GM18873 (cell line): ENCODE results near the gene PLPP1.
A peak's percentile ranks its signal among the peaks of the same experiment; 100 is the strongest.

ENCODE experiments used
- ATAC-seq: cut with Tn5 transposase; IDR thresholded peaks from one replicate; pipeline ENCODE4 v1.9.1; 2021; ENCODE audit warnings: mild to moderate bottlenecking, moderate library complexity, moderate number of reproducible peaks; ENCODE audit not compliant: unreplicated experiment, low FRiP score

Gene PLPP1

GRCh38 chr5:55454282-55454681 lies 80.5 kb downstream of the PLPP1 start:
- ATAC-seq = no peak

GRCh38 chr5:55453211-55453610 lies 81.6 kb downstream of the PLPP1 start:
- ATAC-seq = no peak

- ATAC-seq = no peak
These were observed 82.8 kb downstream of the PLPP1 start for GRCh38 chr5:55451976-55452375.

GRCh38 chr5:55450050-55450765 lies 84.6 kb downstream of the PLPP1 start:
- no peak for ATAC-seq

DNA sequence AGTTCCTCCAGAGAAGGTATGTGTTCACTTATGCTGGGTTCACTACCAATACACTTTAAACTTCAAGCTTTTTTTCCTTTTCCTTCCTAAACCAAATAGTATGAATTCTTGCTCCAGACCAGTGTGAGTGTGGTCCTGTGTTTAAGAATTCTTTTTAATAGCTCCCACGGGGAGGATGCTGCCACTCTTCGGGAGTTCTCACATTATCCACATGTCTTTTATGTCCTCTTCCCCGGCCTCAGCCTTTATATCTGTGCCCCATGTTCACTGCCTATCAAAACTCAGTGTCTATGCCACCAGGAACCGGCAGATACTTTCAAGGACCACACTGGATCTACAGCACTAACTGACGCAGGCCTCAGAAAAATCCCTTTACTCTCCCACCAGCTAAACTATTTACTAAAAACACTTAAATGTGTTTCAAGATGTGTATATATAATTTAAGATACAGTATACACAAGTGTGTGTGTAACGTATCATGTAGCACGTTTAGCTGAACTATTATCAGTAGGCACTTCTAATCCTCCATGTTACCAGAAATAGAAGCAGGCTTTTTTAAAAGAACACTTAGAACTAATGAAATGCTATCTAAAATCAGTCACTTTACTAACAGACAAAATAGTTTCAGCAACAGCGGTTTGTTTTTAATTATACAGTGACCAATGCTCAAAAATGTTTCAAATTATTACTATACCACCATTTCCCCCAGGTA lies 88.0 kb downstream of the PLPP1 start:
- no peak for ATAC-seq

DNA sequence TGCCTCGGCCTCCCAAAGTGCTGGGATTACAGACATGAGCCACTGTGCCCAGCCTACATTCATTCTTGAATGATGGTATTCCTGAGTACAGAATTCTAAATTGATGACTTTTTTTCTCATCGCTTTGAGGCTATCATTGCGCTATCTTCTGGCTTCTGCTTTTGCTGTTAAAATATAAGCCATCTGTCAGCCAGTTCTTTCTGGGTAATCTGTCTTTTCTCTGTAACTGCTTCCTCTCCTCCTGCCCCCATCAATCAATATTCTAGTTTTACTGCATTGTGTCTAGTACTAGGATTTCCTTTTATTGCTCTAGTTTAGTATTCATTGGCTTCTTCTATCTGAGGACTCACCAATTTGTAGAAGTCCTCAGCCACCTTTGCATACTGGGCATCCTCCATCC lies 89.0 kb downstream of the PLPP1 start:
- no peak for ATAC-seq

DNA sequence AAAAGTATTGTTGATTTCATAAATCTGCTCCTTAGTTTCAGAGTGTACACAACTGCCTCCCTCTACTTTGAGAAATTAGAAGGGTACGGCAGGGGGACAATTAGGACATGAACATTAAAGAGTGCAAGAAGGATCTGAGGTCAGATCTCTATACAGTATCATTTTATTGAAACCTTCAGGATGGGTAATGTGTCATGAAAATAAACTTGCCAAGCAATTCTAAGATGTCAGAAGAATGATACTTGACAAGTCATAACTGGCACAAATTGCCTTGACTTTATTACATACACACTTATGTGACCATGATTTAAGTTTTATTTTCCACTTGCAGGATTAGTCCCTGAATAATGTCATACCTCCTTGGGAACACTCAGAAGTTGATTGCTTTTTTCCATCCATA lies 92.8 kb downstream of the PLPP1 start:
- ATAC-seq = no peak

GRCh38 chr5:55441107-55441771 lies 93.5 kb downstream of the PLPP1 start:
- ATAC-seq = no peak

- no peak for ATAC-seq
These were observed 94.5 kb downstream of the PLPP1 start for GRCh38 chr5:55440188-55440646.

GRCh38 chr5:55438998-55439397 lies 95.8 kb downstream of the PLPP1 start:
- no peak for ATAC-seq

DNA sequence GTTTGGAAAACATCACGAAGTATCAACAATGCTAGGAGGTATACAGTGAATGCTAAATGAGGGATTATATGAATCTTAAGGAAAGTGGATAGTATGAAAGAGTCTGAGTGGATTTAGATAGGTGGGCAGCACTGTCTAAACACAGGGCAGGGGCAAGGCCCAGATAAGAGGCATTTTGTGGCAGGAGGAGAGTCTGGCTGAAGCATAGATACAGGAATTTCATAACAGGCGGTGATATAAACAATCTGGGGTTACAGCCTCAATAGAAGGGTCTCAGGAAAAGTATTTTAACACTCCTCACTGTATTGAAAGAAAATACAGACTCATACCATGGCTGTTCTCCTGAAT lies 96.9 kb downstream of the PLPP1 start:
- ATAC-seq = no peak

- no peak for ATAC-seq
These were observed 97.3 kb downstream of the PLPP1 start for GRCh38 chr5:55437452-55437851.

- no peak for ATAC-seq
These were observed 102.2 kb downstream of the PLPP1 start for GRCh38 chr5:55432549-55432948.

GRCh38 chr5:55429613-55430253 lies 105.0 kb downstream of the PLPP1 start:
- no peak for ATAC-seq

DNA sequence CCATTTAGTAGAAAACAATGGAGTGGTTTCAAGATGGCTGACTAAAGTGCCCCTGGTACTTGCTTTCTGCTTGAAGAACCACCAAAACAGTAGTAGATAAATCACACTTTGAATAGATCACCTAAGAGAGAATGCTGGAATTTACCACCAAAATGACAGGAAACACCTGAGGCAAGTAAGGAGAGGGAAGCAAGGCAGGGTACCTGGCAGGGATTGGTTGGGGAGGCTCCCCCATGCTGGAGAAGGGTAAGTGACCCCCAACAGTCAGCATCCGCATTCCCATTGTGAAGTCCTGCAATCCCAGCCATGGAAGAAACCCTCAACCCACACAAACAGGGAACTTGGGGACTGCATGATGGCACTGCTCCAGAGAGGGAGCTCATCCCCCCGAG lies 105.5 kb downstream of the PLPP1 start:
- ATAC-seq = no peak

- ATAC-seq = no peak
These were observed 107.6 kb downstream of the PLPP1 start for GRCh38 chr5:55427157-55427556.

DNA sequence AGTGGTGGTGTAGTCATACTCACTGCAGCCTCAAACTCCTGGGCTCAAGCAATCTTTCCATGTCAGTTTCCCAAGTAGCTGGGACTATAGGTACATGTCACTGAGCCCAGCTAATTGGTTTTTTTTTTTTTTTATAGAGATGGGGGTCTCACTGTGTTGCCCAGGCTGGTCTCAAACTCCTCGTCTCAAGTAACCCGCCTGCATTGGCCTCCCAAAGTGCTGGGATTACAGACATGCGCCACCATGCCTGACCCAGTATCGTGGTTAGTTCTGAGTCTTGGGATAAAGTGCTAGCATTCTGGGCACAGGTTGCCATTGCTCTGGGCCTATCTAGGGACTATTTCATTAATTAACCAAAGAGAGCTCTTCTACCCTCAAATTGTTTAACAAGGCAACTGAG lies 108.3 kb downstream of the PLPP1 start:
- ATAC-seq = no peak

DNA sequence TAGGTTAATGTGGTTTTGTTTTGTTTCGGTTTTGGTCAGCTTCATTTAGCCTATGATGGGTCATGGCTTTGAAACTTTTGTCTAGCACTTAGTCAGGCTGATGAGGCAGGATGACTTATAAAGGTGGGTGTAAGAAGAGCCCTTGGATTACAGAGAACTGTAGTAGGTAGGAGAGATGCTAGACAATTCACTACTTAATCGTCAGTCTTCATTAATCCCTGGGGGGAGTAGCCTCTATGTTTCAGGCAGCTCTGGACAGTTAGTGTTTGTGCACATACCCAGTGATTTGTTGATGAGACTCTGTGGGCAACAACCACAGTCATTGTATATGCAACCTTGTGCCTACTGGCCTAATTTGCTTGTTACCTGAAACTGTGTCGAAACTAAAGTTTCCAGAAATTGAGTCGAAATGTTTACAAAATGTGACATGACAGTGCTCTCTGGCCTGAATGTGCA lies 113.7 kb downstream of the PLPP1 start:
- ATAC-seq = peak; percentile 90

DNA sequence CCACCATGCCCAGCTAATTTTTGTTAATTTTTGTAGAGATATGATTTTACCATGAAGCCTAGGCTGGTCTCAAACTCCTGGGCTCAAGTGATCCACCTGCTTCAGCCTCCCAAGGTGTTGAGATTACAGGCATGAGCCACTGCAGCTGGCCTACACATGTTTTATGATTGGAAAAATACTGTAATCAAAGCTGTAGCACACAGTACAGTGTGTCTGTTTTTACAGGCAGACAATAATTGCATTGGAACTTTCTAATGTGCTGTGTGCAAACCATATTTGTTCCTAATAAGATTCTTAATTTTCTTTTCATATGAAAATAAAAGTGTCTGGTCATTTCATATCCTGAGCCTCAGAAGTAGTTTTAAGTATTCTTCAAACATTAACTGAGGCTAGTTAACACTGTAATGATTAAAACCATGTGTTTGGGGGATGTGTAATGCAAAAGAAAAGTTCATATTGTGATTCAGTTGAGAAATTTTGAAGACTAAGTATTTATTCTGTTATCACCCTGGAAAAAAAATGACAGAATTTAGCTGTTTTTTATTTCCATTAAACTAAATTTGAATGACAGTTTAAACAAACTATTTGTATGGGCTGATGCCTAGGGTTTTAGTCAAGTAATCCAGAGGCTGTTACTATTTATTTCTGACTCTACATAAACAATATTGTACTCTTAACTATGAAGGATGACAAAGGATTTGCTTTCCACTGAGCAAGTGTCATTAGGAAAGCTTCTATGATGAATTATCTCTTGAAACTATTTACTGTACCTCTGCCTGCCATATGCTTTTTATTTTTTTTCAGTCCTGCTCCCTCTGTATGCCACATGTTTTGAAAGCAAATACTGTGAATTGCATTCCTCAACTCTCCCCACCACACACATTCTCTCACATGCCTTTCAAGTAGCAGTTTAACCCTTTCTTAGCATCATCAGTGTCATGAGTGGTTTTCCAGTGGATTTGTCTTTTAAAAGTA lies 115.5 kb downstream of the PLPP1 start:
- no peak for ATAC-seq

GRCh38 chr5:55416306-55416705 lies 118.5 kb downstream of the PLPP1 start:
- ATAC-seq = no peak
